GM12875 (cell line): ENCODE data around the gene INHA.

Source experiments
- H3K4me3 ChIP-seq: one replicate; pipeline ENCODE4 v1.5.1; 2011; ENCODE audit warnings: low read depth, low read length, control low read depth
- CTCF ChIP-seq: IDR thresholded peaks from 2 replicates; pipeline ENCODE4 v1.5.1; 2011; ENCODE audit warnings: low read depth, mild to moderate bottlenecking, control low read depth, inconsistent platforms, low read length, moderate library complexity, borderline replicate concordance; ENCODE audit not compliant: insufficient read depth

INHA gene

GRCh38 chr2:219607931-219608330, 35.8 kb downstream of the INHA start:
- H3K4me3 ChIP-seq, result no peak overlapping the region
- TF ChIP-seq CTCF, result no peak

GRCh38 chr2:219608399-219608964, 36.4 kb downstream of the INHA start:
- no peak overlapping the region for H3K4me3 ChIP-seq
- TF ChIP-seq CTCF, result no peak

- no peak overlapping the region for H3K4me3 ChIP-seq
- no peak for TF ChIP-seq CTCF
These were observed 37.1 kb downstream of the INHA start for GRCh38 chr2:219609149-219609750.

- no peak for TF ChIP-seq CTCF
- H3K4me3 ChIP-seq, result no peak overlapping the region
These were observed 39.2 kb downstream of the INHA start for GRCh38 chr2:219611306-219611705.

GRCh38 chr2:219611866-219612576, 39.9 kb downstream of the INHA start:
- H3K4me3 ChIP-seq, result no peak overlapping the region
- no peak for TF ChIP-seq CTCF

- TF ChIP-seq CTCF, result no peak
These were observed 40.6 kb downstream of the INHA start for GRCh38 chr2:219612577-219613286.

More at GRCh38 chr2:219612577-219613286, 40.6 kb downstream of the INHA start:
- no peak overlapping the region for H3K4me3 ChIP-seq
